Progenitor cell of endocrine pancreas (in vitro differentiated cells): Measurements from ENCODE around the gene ASIC1. TPM values are rescaled to one million over a fixed set of nuclear protein-coding genes. Genes with fewer than 3 reads are reported as not detected.

Experiments used
- DNase-seq: peaks from one replicate; pipeline ENCODE4 v3.0.0; 2021; ENCODE audit warnings: low spot score; ENCODE audit not compliant: unreplicated experiment
- H3K27ac Mint-ChIP-seq: 2 replicates; pipeline ENCODE4 v1.8.0; 2021; ENCODE audit warnings: mild to moderate bottlenecking, moderate library complexity, mixed read lengths
- H3K27me3 Mint-ChIP-seq: 2 replicates; pipeline ENCODE4 v1.8.0; 2021; ENCODE audit warnings: mixed read lengths
- H3K36me3 Mint-ChIP-seq: 2 replicates; pipeline ENCODE4 v1.8.0; 2022; ENCODE audit warnings: mixed read lengths; ENCODE audit not compliant: insufficient read depth
- H3K4me1 Mint-ChIP-seq: 2 replicates; pipeline ENCODE4 v1.8.0; 2021; ENCODE audit warnings: low read depth, mixed read lengths
- H3K4me3 Mint-ChIP-seq: 2 replicates; pipeline ENCODE4 v1.8.0; 2021; ENCODE audit warnings: low read depth, mild to moderate bottlenecking, moderate library complexity, mixed read lengths
- H3K9me3 Mint-ChIP-seq: 2 replicates; pipeline ENCODE4 v1.8.0; 2021; ENCODE audit warnings: low read depth, mixed read lengths
- total RNA-seq: library from RNA; stranded (reverse); gene quantifications from 2 replicates; pipeline ENCODE4 v1.2.1, GENCODE V29; 2021
- TF ChIP-seq, protein P1 (sequence below): fragments of 200-600 bp; sonication (generic); IDR thresholded peaks from one replicate; pipeline ENCODE4 v1.5.0; 2021; ENCODE audit warnings: antibody characterized with exemption, mild to moderate bottlenecking; ENCODE audit not compliant: unreplicated experiment

Gene ASIC1
- total RNA-seq, 1 donor from 2014 or later, result 5.2 TPM

DNA sequence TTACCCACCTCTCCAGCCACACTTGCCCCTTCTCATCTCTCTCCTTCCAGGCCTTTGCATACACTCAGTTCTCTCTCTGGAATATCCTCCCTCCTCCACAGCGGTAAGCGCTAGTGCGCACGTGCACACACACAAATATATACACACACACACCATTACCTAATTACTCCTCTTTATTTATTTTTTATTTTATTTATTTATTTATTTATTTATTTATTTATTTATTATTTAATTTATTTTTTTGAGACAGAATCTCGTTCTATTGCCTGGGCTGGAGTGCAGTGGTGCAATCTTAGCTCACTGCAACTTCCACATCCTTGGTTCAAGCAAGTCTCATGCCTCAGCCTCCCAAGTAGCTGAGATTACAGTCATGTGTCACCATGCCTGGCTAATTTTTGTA, 11.7 kb downstream of the ASIC1 start:
- DNase-seq, result no peak
- Mint-ChIP-seq H3K36me3 (no peaks in the 10 kb centered on the region), H3K9me3 (no peaks in the 10 kb centered on the region), H3K4me1 (no peaks in the 10 kb centered on the region), H3K27me3 (peaks cover 4% of the 10 kb centered on the region), H3K27ac (no peak overlapping the region), H3K4me3 (no peak overlapping the region)
- TF ChIP-seq, protein P1, sequence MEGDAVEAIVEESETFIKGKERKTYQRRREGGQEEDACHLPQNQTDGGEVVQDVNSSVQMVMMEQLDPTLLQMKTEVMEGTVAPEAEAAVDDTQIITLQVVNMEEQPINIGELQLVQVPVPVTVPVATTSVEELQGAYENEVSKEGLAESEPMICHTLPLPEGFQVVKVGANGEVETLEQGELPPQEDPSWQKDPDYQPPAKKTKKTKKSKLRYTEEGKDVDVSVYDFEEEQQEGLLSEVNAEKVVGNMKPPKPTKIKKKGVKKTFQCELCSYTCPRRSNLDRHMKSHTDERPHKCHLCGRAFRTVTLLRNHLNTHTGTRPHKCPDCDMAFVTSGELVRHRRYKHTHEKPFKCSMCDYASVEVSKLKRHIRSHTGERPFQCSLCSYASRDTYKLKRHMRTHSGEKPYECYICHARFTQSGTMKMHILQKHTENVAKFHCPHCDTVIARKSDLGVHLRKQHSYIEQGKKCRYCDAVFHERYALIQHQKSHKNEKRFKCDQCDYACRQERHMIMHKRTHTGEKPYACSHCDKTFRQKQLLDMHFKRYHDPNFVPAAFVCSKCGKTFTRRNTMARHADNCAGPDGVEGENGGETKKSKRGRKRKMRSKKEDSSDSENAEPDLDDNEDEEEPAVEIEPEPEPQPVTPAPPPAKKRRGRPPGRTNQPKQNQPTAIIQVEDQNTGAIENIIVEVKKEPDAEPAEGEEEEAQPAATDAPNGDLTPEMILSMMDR, result no peak

DNA sequence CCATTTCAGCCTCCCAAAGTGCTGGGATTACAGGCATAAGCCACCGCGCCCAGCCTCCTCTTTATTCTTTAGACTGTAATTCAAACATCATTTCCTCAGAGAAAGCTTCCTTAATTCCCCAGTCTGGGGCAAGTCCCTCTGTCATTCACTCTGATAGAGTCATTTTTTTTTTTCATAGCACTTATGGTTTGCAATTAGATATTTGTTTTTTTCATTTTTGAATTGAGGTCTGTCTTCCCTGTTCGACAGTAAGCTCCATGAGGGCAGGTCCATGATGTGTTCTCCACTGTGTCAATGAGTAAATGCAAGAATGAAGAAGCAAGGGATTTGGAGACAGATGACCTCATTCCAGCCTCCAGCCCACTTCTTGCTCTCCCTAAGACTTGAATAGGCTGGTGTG, 12.1 kb downstream of the ASIC1 start:
- Mint-ChIP-seq H3K9me3 (no peaks in the 10 kb centered on the region), H3K4me1 (no peaks in the 10 kb centered on the region), H3K27ac (no peak overlapping the region), H3K27me3 (peaks cover under 1% of the 10 kb centered on the region), H3K4me3 (no peak overlapping the region), H3K36me3 (no peaks in the 10 kb centered on the region)
- DNase-seq, result no peak
- TF ChIP-seq, protein P1, result no peak

DNA sequence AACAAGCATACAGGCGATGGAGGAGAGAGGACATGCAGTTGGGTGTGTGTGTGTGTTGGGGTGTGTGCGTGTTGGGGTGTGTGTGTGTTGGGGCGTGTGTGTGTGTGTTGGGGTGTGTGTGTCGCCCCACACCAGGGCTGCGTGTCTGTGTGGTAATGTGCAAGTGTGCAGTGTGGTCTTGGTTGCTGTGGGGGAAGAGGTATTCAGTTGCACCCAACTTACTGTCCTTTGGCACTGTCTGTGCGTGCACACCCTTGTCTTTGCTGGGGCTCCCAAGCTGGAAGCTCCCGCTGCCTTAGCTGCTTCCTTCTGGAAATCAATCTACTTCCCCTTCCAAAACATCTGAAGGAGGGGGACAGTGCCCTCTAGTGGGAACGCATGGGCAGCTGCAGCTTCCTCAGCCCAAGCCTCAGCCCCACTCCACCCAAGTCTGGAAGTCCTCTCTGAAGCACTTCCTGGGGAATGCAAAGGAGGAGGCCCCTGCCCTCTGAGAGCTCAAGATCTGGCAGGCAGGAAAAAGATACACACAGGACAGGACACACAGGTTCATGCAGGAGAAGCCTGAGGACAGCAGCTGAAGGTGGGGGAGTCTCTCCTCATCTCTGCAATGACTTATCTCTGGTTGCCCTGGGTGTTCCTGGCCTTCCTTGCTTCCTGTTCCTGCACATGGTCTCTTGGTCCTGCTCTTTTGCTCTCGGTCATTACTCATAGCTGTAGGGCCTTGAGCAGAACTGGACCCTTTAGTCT, 13.1 kb downstream of the ASIC1 start:
- Mint-ChIP-seq H3K4me3 (no peak overlapping the region), H3K4me1 (peaks cover 2% of the 10 kb centered on the region), H3K27ac (no peak overlapping the region), H3K36me3 (no peaks in the 10 kb centered on the region), H3K27me3 (no peaks in the 10 kb centered on the region), H3K9me3 (no peaks in the 10 kb centered on the region)
- DNase-seq, result peak; percentile 75
- TF ChIP-seq, protein P1, result peak; percentile 93

DNA sequence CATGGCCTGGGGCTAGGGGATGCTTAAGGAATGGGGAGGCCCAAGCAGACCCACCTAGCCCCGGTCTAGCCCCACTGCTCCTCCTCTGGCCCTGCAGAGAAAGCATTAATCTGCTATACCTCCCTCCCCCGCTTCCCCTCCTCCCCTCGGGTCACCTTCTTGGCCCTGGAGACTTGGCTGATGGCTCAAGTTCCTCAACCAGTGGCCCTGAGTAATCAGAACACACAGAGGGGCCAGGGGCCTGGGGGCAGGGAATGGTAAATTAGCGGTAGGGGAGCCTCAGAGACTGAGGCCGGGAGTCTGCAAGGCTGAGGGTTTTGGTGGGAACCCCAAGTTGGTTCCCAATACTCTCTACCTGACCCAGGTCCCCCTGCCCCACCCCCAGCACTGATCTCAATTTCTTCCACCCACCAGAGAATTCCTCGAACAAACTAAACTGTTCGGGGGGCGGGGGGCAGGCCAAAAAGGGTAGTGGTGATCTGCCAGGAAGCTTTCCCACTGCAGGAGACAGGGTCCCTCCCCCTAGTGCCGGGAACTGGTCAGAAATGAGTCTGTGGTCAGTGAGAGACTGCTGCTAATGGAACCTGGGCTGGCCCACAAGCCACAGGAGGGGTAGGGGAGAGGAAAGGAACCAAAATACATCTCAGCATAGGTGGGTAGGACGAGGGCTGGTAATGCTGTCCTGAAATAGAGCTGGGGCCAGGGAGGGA, 15.0 kb downstream of the ASIC1 start:
- H3K36me3 Mint-ChIP-seq, result no peaks in the 10 kb centered on the region
- no peaks in the 10 kb centered on the region for H3K9me3 Mint-ChIP-seq
- DNase-seq, result no peak
- no peak overlapping the region for H3K4me3 Mint-ChIP-seq
- H3K27ac Mint-ChIP-seq, result no peak overlapping the region
- TF ChIP-seq, protein P1, result no peak
- no peaks in the 10 kb centered on the region for H3K27me3 Mint-ChIP-seq
- H3K4me1 Mint-ChIP-seq, result peaks cover 6% of the 10 kb centered on the region

DNA sequence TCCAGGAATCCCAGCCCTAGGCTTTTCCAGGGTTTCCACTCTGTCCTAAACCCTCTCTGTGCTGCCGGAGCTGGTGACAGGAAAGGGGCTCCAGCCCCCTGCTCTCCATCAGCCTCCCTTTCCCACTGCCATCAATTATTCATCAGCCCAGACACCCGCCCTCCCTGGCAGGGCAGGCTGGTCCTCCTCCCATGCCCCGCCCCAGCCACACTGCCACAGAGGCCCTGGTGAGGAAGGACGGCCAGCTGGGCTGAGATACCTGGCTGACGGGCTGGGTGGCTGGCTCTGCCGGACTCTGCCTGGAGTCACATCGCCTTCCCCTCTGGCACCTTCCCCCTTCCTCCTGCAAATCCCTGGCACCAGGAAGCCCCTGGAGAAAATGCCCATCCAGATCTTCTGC, 15.8 kb downstream of the ASIC1 start:
- Mint-ChIP-seq H3K27ac (no peak overlapping the region), H3K36me3 (no peaks in the 10 kb centered on the region), H3K27me3 (no peaks in the 10 kb centered on the region), H3K9me3 (no peaks in the 10 kb centered on the region), H3K4me1 (peaks cover 7% of the 10 kb centered on the region), H3K4me3 (no peak overlapping the region)
- TF ChIP-seq, protein P1, result no peak
- DNase-seq, result no peak
